GM12891 (cell line): ENCODE data around the gene ARAP2.

ENCODE experiments used
- POLR2A ChIP-seq: IDR thresholded peaks from 2 replicates; pipeline ENCODE4 v1.6.1; 2011; ENCODE audit warnings: low read depth, low read length, control low read depth
- POLR2AphosphoS5 ChIP-seq: IDR thresholded peaks from 2 replicates; pipeline ENCODE4 v1.6.1; 2011; ENCODE audit warnings: low read depth, low read length, control low read depth

DNA sequence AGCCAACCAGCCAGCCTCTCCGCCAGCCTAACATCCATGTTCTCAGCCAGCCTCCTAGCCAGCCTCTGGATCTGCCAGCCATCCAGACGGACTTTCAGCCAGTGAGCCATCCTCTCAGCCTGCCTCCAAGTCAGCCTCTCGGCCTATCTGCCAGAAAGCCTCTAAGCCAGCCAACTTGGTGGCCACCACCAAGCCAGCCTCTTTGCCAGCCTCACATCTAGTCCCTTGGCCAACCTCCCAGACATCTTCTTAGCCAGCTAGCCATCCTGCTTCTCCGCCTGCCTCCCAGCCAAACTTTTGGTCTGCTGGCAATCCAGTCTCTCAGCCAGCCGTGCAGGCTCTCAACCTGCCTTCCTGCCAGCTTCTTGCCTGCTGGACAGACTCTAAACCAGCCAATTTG, 16.4 kb upstream of the ARAP2 start:
- TF ChIP-seq POLR2AphosphoS5, result no peak
- no peak for TF ChIP-seq POLR2A
